ENCODE measurements around the gene SLC4A4.

- TF ChIP-seq CTCF (IDR thresholded peaks at IDR 0.05) (no peak), POLR2A (IDR thresholded peaks at IDR 0.05) (no peak), POLR2AphosphoS5 (IDR thresholded peaks at IDR 0.05) (no peak)
Observed at GRCh38 chr4:71300964-71301363, 37.9 kb upstream of the SLC4A4 start.
